Measurements from ENCODE around the gene GJA9. TPM values are rescaled to one million over a fixed set of nuclear protein-coding genes. Genes with fewer than 3 reads are reported as not detected.

The GJA9 gene
- total RNA-seq (ENCODE audit: low replicate concordance) = not detected in 2 replicates

- no peaks in the 10 kb centered on the region for H3K36me3 ChIP-seq
- H4K20me1 ChIP-seq (ENCODE audit: low read depth) = no peaks in the 10 kb centered on the region
- H3F3A ChIP-seq (ENCODE audit: low read depth) = peaks cover 4% of the 10 kb centered on the region
- TF ChIP-seq EZH2phosphoT487 (IDR thresholded peaks at IDR 0.05) = no peak
- no peak for TF ChIP-seq CTCF (IDR thresholded peaks at IDR 0.05)
- TF ChIP-seq EZH2 (IDR thresholded peaks at IDR 0.05) = no peak
- H3K36me3 Mint-ChIP-seq = no peaks in the 10 kb centered on the region
- H3K9me3 Mint-ChIP-seq = no peaks in the 10 kb centered on the region
- H3K79me2 ChIP-seq (ENCODE audit: low read depth) = no peaks in the 10 kb centered on the region
- H3K4me2 ChIP-seq = no peak within 1 kb of the TSS
- no peaks in the 10 kb centered on the region for H3K9me3 ChIP-seq (ENCODE audit: low read depth)
- H3K4me1 Mint-ChIP-seq = no peaks in the 10 kb centered on the region
- no peak within 1 kb of the TSS for H2AFZ ChIP-seq (replicated peaks)
- H3K4me3 Mint-ChIP-seq = no peak within 1 kb of the TSS
- no peaks in the 10 kb centered on the region for H3K4me1 ChIP-seq
- no peak within 1 kb of the TSS for H3K4me3 ChIP-seq
- H3K27me3 ChIP-seq = no peaks in the 10 kb centered on the region
- H3K9ac ChIP-seq = no peak within 1 kb of the TSS
- no peak within 1 kb of the TSS for H3K27ac Mint-ChIP-seq
- H3K27me3 Mint-ChIP-seq (ENCODE audit: insufficient read depth, low read depth) = no peaks in the 10 kb centered on the region
- H3K27ac ChIP-seq = no peak within 1 kb of the TSS
- no peak for DNase-seq (ENCODE audit: low spot score)
Measured at GRCh38 chr1:38881487-38881886, at the start of gene GJA9. TSS of gene GJA9 (minus strand) at chr1:38881587. CDS start at chr1:38876098, 5,489 bp downstream.

GRCh38 chr1:38929476-38929875 lies 48.1 kb upstream of the GJA9 start:
- Histone ChIP-seq H3K79me2 (ENCODE audit: low read depth) (no peaks in the 10 kb centered on the region), H2AFZ (replicated peaks) (peak overlapping the region; percentile 78), H3K36me3 (no peaks in the 10 kb centered on the region), H3K4me1 (peaks cover 12% of the 10 kb centered on the region), H3F3A (ENCODE audit: low read depth) (peaks cover 9% of the 10 kb centered on the region), H4K20me1 (ENCODE audit: low read depth) (no peaks in the 10 kb centered on the region), H3K4me3 (no peak overlapping the region), H3K27ac (no peak overlapping the region), H3K27me3 (no peaks in the 10 kb centered on the region), H3K9me3 (ENCODE audit: low read depth) (no peaks in the 10 kb centered on the region), H3K9ac (no peak overlapping the region), H3K4me2 (no peak overlapping the region)
- Mint-ChIP-seq H3K9me3 (no peaks in the 10 kb centered on the region), H3K4me1 (peaks cover 16% of the 10 kb centered on the region), H3K27ac (peak overlapping the region; percentile 74), H3K27me3 (ENCODE audit: insufficient read depth, low read depth) (peaks cover 2% of the 10 kb centered on the region), H3K36me3 (no peaks in the 10 kb centered on the region), H3K4me3 (no peak overlapping the region)
- DNase-seq (ENCODE audit: low spot score) = peak; percentile 63
- TF ChIP-seq EZH2 (IDR thresholded peaks at IDR 0.05) (no peak), EZH2phosphoT487 (IDR thresholded peaks at IDR 0.05) (no peak), CTCF (IDR thresholded peaks at IDR 0.05) (no peak)

DNA sequence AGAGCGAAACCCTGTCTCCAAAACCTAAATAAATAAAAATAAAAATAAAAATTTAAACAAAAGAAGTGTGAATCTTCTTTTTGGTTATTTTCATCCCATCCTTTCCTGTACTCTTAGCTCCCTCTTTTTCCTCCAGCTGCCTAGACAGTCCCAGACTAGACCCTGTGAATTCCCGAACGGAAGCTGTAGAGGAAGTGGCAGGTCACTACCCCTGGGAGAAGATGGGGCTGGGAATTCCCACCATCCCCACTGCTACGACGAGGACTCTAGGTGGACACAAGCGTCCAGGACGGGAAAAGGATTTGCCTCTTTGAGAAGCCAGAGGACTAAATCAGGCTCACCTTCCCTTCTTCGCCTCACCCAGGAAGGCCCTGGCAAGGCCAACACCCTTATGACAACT lies 47.7 kb upstream of the GJA9 start:
- TF ChIP-seq EZH2 (IDR thresholded peaks at IDR 0.05) = no peak
- TF ChIP-seq CTCF (IDR thresholded peaks at IDR 0.05) = no peak
- no peak for TF ChIP-seq EZH2phosphoT487 (IDR thresholded peaks at IDR 0.05)
- Histone ChIP-seq H3K4me2 (no peak overlapping the region), H3K9me3 (ENCODE audit: low read depth) (no peaks in the 10 kb centered on the region), H3K4me3 (no peak overlapping the region), H3K27ac (no peak overlapping the region), H3K9ac (no peak overlapping the region), H3K79me2 (ENCODE audit: low read depth) (no peaks in the 10 kb centered on the region), H3K27me3 (no peaks in the 10 kb centered on the region), H4K20me1 (ENCODE audit: low read depth) (no peaks in the 10 kb centered on the region), H2AFZ (replicated peaks) (peak overlapping the region; percentile 78), H3K4me1 (peaks cover 12% of the 10 kb centered on the region), H3K36me3 (no peaks in the 10 kb centered on the region), H3F3A (ENCODE audit: low read depth) (peaks cover 9% of the 10 kb centered on the region)
- H3K4me3 Mint-ChIP-seq = no peak overlapping the region
- no peaks in the 10 kb centered on the region for H3K9me3 Mint-ChIP-seq
- H3K4me1 Mint-ChIP-seq = peaks cover 16% of the 10 kb centered on the region
- peaks cover 2% of the 10 kb centered on the region for H3K27me3 Mint-ChIP-seq (ENCODE audit: insufficient read depth, low read depth)
- DNase-seq (ENCODE audit: low spot score) = no peak
- H3K36me3 Mint-ChIP-seq = no peaks in the 10 kb centered on the region
- peak overlapping the region; percentile 74 for H3K27ac Mint-ChIP-seq
